Breast epithelium (tissue), 3 donors: ENCODE results near the gene GJB6.

Experiments
- POLR2A ChIP-seq: fragments of 450-650 bp; IDR thresholded peaks from one replicate; pipeline ENCODE4 v1.6.1; 2016; ENCODE audit warnings: antibody characterized with exemption, mild to moderate bottlenecking, moderate library complexity
- POLR2AphosphoS5 ChIP-seq, 3 donors: sonication (generic); formaldehyde crosslinking; IDR thresholded peaks; one replicate each; pipeline ENCODE4 v1.6.1; 2017; ENCODE audit warnings: antibody characterized with exemption in 3 of 3
- TF ChIP-seq, protein P1 (sequence below), 3 donors: fragments of 450-650 bp; IDR thresholded peaks; one replicate each; pipeline ENCODE4 v1.5.1; 2016 to 2017; ENCODE audit warnings: antibody characterized with exemption in 3 of 3, mild to moderate bottlenecking in 3 of 3, moderate library complexity in 3 of 3

DNA sequence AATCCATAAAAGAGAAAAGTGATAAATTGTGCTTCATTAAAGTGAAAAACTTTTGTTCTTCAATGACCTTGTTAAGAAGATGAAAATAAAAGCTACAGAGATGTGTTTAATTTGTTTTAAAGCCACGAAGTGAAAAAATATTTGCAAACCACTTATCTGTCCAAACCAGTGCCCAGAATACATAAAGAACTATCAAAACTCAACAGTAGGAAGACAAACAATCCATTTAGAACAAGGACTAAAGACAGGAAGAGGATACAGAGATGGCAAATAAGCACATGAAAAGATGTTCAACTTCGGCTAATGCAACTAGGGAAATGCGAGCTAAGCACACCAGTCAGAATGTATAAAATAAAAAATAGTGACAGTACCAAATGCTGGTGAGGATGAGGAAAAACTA is 15.0 kb downstream of the GJB6 start:
- TF ChIP-seq POLR2A (no peak), POLR2AphosphoS5 (IDR thresholded peaks at IDR 0.05) (no peak)
- TF ChIP-seq, protein P1, sequence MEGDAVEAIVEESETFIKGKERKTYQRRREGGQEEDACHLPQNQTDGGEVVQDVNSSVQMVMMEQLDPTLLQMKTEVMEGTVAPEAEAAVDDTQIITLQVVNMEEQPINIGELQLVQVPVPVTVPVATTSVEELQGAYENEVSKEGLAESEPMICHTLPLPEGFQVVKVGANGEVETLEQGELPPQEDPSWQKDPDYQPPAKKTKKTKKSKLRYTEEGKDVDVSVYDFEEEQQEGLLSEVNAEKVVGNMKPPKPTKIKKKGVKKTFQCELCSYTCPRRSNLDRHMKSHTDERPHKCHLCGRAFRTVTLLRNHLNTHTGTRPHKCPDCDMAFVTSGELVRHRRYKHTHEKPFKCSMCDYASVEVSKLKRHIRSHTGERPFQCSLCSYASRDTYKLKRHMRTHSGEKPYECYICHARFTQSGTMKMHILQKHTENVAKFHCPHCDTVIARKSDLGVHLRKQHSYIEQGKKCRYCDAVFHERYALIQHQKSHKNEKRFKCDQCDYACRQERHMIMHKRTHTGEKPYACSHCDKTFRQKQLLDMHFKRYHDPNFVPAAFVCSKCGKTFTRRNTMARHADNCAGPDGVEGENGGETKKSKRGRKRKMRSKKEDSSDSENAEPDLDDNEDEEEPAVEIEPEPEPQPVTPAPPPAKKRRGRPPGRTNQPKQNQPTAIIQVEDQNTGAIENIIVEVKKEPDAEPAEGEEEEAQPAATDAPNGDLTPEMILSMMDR (IDR thresholded peaks at IDR 0.05): no peak
